K562 (cell line): Measurements from ENCODE around the gene MYOT. TPM values are rescaled to one million over a fixed set of nuclear protein-coding genes. Genes with fewer than 3 reads are reported as not detected.

Experiments used
- GABPB1 ChIP-seq: sonication (generic); formaldehyde crosslinking; IDR thresholded peaks from 2 replicates; pipeline ENCODE4 v1.8.0; 2022; ENCODE audit warnings: mild to moderate bottlenecking, missing genetic modification reagents
- KAT2B ChIP-seq: IDR thresholded peaks from one replicate; pipeline ENCODE4 v1.6.1; 2012; ENCODE audit warnings: low read depth, mild to moderate bottlenecking, control low read depth, inconsistent platforms, low read length, moderate library complexity
- KDM2B ChIP-seq: fragments of 250-450 bp; sonication (Bioruptor Pico); IDR thresholded peaks from 2 replicates; pipeline ENCODE4 v1.8.0; 2021; ENCODE audit warnings: mild to moderate bottlenecking, moderate library complexity
- LCOR ChIP-seq: sonication (generic); formaldehyde crosslinking; IDR thresholded peaks from 2 replicates; pipeline ENCODE4 v1.8.0; 2022; ENCODE audit warnings: mild to moderate bottlenecking, missing genetic modification reagents
- MECOM ChIP-seq: fragments of 250-450 bp; sonication (Bioruptor Pico); IDR thresholded peaks from 2 replicates; pipeline ENCODE4 v1.8.0; 2022; ENCODE audit warnings: inconsistent platforms
- POLR2G ChIP-seq: fragments of 200-400 bp; formaldehyde crosslinking; IDR thresholded peaks from 2 replicates; pipeline ENCODE4 v1.6.1; 2017; ENCODE audit warnings: low read depth, mild to moderate bottlenecking, antibody characterized with exemption, low read length, moderate library complexity
- RBM25 ChIP-seq: fragments of 200-400 bp; formaldehyde crosslinking; IDR thresholded peaks from 2 replicates; pipeline ENCODE4 v1.6.1; 2018; ENCODE audit warnings: low read length, low read depth, moderate library complexity; ENCODE audit not compliant: severe bottlenecking
- SIX5 ChIP-seq, 2 experiments: IDR thresholded peaks; 2 replicates each; pipeline ENCODE4 v1.6.1; 2011; ENCODE audit warnings: low read length in 2 of 2, borderline replicate concordance in 1 of 2, low read depth in 1 of 2, mild to moderate bottlenecking in 1 of 2, moderate library complexity in 1 of 2; ENCODE audit not compliant: insufficient read depth in 1 of 2
- TBP ChIP-seq: optimal IDR thresholded peaks from 2 replicates; pipeline ENCODE3; 2011; ENCODE audit warnings: low read depth, low read length, improper control_type of control experiment
- TEAD4 ChIP-seq, 2 experiments: sonication (generic) in 1 of 2; formaldehyde crosslinking in 1 of 2; IDR thresholded peaks; 2 replicates each; pipeline versions ENCODE4 v1.6.1 to v1.8.0; 2012 to 2022; ENCODE audit warnings: borderline replicate concordance in 1 of 2, inconsistent platforms in 1 of 2, low read length in 1 of 2, mild to moderate bottlenecking in 1 of 2, missing genetic modification reagents in 1 of 2
- TOE1 ChIP-seq, 2 experiments: fragments of 450-650 bp in 1 of 2; sonication (generic) in 1 of 2; formaldehyde crosslinking in 1 of 2; IDR thresholded peaks; 2 replicates each; pipeline versions ENCODE4 v1.7.1 to v1.8.0; 2016 to 2022; ENCODE audit warnings: borderline replicate concordance in 2 of 2, mild to moderate bottlenecking in 2 of 2, antibody characterized with exemption in 1 of 2, inconsistent platforms in 1 of 2, low read depth in 1 of 2, missing genetic modification reagents in 1 of 2, moderate library complexity in 1 of 2
- TSC22D4 ChIP-seq: fragments of 450-650 bp; IDR thresholded peaks from 2 replicates; pipeline ENCODE4 v1.6.1; 2016; ENCODE audit warnings: missing genetic modification characterization, missing biosample characterization, control low read depth
- ZNF395 ChIP-seq: fragments of 200-800 bp; sonication (Bioruptor generic); IDR thresholded peaks from 2 replicates; pipeline ENCODE4 v1.6.1; 2017; ENCODE audit warnings: missing genetic modification characterization, missing compliant biosample characterization
- ZNF592 ChIP-seq: fragments of 450-650 bp; IDR thresholded peaks from 2 replicates; pipeline ENCODE4 v1.6.1; 2017; ENCODE audit warnings: antibody characterized with exemption, mild to moderate bottlenecking
- ZNF707 ChIP-seq: fragments of 250-450 bp; sonication (Bioruptor Pico); conservative IDR thresholded peaks from 2 replicates; pipeline ENCODE4 v1.8.0; 2022; ENCODE audit warnings: inconsistent platforms, mild to moderate bottlenecking, moderate library complexity
- polyA plus RNA-seq, 8 experiments: library from polyadenylated mRNA; depleted of rRNA in 4 of 8; stranded (reverse) in 5 of 8; unstranded in 3 of 8; fragments of >200 nt; fragmentation: Nextera tagmentation in 2 of 8; fragmentation: Illumina TruSeq in 1 of 8; extraction: Ambion mirVana in 2 of 8; extraction: Trizol in 1 of 8; gene quantifications; 2 replicates each; pipeline versions ENCODE4 v1.2.1 to v1.2.3, GENCODE V29; 2011 to 2014; ENCODE audit warnings: inconsistent platforms in 1 of 8, missing spikeins in 1 of 8
- total RNA-seq, 7 experiments: library from RNA; depleted of rRNA in 6 of 7; stranded (reverse); fragments of >200 nt in 6 of 7; fragmentation: Illumina TruSeq in 2 of 7; extraction: Trizol in 2 of 7; gene quantifications; 2 replicates each; pipeline versions ENCODE4 v1.2.1 to v1.2.3, GENCODE V29; 2011 to 2021; ENCODE audit warnings: low replicate concordance in 1 of 7

MYOT gene
- total and polyA plus RNA-seq, 9 of the 15 experiments (the other 6 are each of a cell fraction or from before 2014, with no cell fraction given) = 0.24 to 0.38 TPM; not detected in 7

GRCh38 chr5:137888863-137889759 is 21.5 kb downstream of the MYOT start, which contains the start of gene PKD2L2 (continued):
- TF ChIP-seq KAT2B (no peak), TOE1 (IDR thresholded peaks at IDR 0.05; ENCODE audit: borderline replicate concordance) (peak; percentile 62), TOE1 (CRISPR knock-in tag; IDR thresholded peaks at IDR 0.05; ENCODE audit: borderline replicate concordance, low read depth) (no peak), RBM25 (peak; percentile 97), ZNF395 (CRISPR knock-in tag) (no peak), LCOR (0 out of 2 replicates have a peak, but pooled peaks have one; percentile 30), TBP (peak; percentile 63), MECOM (CRISPR knock-in tag) (0 out of 2 replicates have a peak, but pooled peaks have one; percentile 23), TEAD4 (IDR thresholded peaks at IDR 0.05; ENCODE audit: low read length) (no peak), TEAD4 (CRISPR knock-in tag; IDR thresholded peaks at IDR 0.05; ENCODE audit: borderline replicate concordance) (no peak), ZNF592 (0 out of 2 replicates have a peak, but pooled peaks have one; percentile 39), TSC22D4 (no peak), KDM2B (CRISPR knock-in tag) (no peak), SIX5 (IDR thresholded peaks at IDR 0.05; ENCODE audit: borderline replicate concordance in 1 of 2, insufficient read depth in 1 of 2, low read depth in 1 of 2, low read length in 2 of 2) (no peak), ZNF707 (CRISPR knock-in tag) (no peak), GABPB1 (CRISPR knock-in tag) (peak; percentile 73), POLR2G (peak; percentile 97)
